HG02943 (cell line): ENCODE data around the gene KDM4C.
"Not testable (repeated sequence)": the region's sequence is repeated elsewhere in the genome, so short reads cannot be mapped to it uniquely, and the experiment has no call there.

Experiments
- ATAC-seq: cut with Tn5 transposase; IDR thresholded peaks from one replicate; pipeline ENCODE4 v1.9.1; 2021; ENCODE audit warnings: mild to moderate bottlenecking, low read depth, moderate library complexity; ENCODE audit not compliant: unreplicated experiment

Gene KDM4C

GRCh38 chr9:6794936-6795335 lies 37.2 kb downstream of the KDM4C start:
- ATAC-seq: no peak

- no peak for ATAC-seq
Measured at GRCh38 chr9:6802926-6803325, 45.2 kb downstream of the KDM4C start.

GRCh38 chr9:6805532-6805931 lies 47.8 kb downstream of the KDM4C start:
- no peak for ATAC-seq

- not testable (repeated sequence) for ATAC-seq
Measured at GRCh38 chr9:6806318-6806717, 48.5 kb downstream of the KDM4C start.

- ATAC-seq: not testable (repeated sequence)
Measured at GRCh38 chr9:6807669-6808068, 49.9 kb downstream of the KDM4C start.

- ATAC-seq: no peak
Measured at GRCh38 chr9:6811436-6811835, 53.7 kb downstream of the KDM4C start.

- ATAC-seq: no peak
Measured at GRCh38 chr9:6816581-6816980, 58.8 kb downstream of the KDM4C start.

GRCh38 chr9:6818292-6818922 lies 60.6 kb downstream of the KDM4C start:
- no peak for ATAC-seq

- no peak for ATAC-seq
Measured at GRCh38 chr9:6819112-6819511, 61.3 kb downstream of the KDM4C start.

GRCh38 chr9:6819529-6819928 lies 61.8 kb downstream of the KDM4C start:
- ATAC-seq: no peak

- ATAC-seq: no peak
Measured at GRCh38 chr9:6822696-6823095, 64.9 kb downstream of the KDM4C start.

- ATAC-seq: no peak
Measured at GRCh38 chr9:6827439-6828145, 69.8 kb downstream of the KDM4C start.

GRCh38 chr9:6829027-6829426 lies 71.3 kb downstream of the KDM4C start:
- no peak for ATAC-seq

GRCh38 chr9:6829536-6829935 lies 71.8 kb downstream of the KDM4C start:
- ATAC-seq: no peak

GRCh38 chr9:6833518-6834192 lies 75.9 kb downstream of the KDM4C start:
- no peak for ATAC-seq

- no peak for ATAC-seq
Measured at GRCh38 chr9:6834306-6834705, 76.5 kb downstream of the KDM4C start.

GRCh38 chr9:6838158-6838557 lies 80.4 kb downstream of the KDM4C start:
- no peak for ATAC-seq

GRCh38 chr9:6842584-6842947 lies 84.8 kb downstream of the KDM4C start:
- ATAC-seq: no peak

- ATAC-seq: no peak
Measured at GRCh38 chr9:6843742-6844141, 86.0 kb downstream of the KDM4C start.

GRCh38 chr9:6844267-6844666 lies 86.5 kb downstream of the KDM4C start:
- no peak for ATAC-seq

GRCh38 chr9:6845128-6845826 lies 87.5 kb downstream of the KDM4C start:
- ATAC-seq: no peak
